SK-N-DZ (cell line): Measurements from ENCODE around the gene HK2. TPM values are rescaled to one million over a fixed set of nuclear protein-coding genes. Genes with fewer than 3 reads are reported as not detected.
A peak's percentile ranks its signal among the peaks of the same experiment; 100 is the strongest.
"Not testable (repeated sequence)": the region's sequence is repeated elsewhere in the genome, so short reads cannot be mapped to it uniquely, and the experiment has no call there.

Source experiments
- DNase-seq: peaks from one replicate; pipeline ENCODE4 v3.0.0-alpha.2; 2015; ENCODE audit warnings: low spot score
- polyA plus RNA-seq, 2 experiments: library from polyadenylated mRNA; depleted of rRNA; stranded (reverse); fragments of >200 nt; gene quantifications; 2 replicates each; pipeline ENCODE4 v1.2.3, GENCODE V29; 2014

Gene HK2
- polyA plus RNA-seq (2014; cell fraction: cytosol; rRNA removed), result 11.6 and 14.0 TPM in 2 replicates
- polyA plus RNA-seq (2014; cell fraction: nucleus; rRNA removed), result 11.3 and 24.0 TPM in 2 replicates

DNA sequence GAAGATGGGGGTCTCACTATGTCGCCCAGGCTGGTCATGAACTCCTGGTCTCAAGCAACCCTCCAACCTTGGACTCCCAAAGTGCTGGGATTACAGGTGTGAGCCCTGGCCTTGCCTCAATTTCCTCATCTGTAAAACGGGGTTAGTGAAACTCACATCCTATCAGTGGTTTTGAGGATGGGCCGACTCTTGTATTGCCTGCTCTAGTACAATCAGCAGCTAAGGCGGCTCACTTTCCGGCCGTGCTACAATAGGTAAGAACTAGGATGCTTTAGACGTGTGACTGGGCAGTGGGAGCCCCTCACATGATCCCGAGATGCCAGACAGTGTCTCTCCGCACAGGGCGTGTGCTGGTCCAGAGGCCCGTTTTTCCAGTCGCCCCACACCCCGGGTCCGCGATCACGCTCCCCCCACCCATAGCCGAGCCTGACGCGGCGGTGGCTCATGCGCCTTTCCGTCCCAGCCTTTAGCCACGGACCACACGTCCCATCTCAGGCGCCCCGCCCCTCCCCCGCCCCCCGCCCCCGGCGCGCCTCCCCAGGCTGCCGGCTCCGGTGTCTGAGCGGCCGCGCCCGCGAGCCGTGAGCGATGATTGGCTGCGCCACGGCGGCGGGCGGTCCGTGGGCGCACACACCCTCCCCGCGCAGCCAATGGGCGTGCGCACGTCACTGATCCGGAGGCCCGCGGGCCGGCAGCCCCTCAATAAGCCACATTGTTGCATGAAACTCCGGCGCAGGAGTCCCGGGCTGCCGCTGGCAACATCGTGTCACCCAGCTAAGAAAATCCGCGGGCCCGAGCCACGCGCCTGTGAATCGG, at the start of gene HK2:
Gene HK2 (plus strand): TSS at position 710 of the 816 bp plus-strand sequence. CDS start 454 bp downstream, outside the sequence.
- DNase-seq, result peak; percentile 88

DNA sequence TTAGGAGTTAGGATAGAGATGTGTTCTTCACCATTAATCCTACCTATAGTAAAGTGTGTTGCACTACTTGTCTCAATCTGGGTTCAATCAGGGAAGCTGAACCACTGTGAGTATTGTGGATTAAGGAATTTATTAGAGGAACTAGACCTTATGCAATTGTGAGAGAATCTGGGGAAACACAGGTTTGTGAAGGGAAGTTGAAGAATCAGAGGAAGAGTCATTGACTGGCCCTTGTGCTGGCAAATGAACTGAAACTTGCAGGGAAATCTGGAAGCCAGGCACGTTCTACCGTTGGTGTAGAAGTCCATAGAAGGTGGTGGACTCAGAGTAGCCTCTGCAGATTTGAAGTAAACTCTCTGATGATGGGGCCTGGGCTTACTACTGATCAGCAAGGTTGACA, 44.7 kb upstream of the HK2 start:
- no peak for DNase-seq

DNA sequence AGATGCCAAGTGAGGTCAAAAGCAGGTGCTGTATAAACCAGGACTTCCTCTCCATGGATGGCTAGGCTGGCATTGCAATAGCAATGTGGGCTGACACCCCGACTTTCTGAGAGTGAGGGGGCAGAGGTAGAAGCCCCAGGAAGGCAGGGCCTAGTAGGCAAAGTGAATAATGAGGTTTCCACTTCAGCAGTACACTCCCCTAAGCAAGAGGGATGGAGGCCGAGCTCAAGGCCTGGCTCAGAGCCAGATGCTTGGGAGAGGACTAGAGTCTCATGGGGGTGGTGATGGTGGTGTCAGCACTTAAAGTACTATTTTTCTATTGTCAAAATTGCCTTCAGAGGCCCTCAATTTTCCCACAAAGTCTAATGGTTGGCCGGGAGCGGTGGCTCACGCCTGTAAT, 41.6 kb upstream of the HK2 start:
- DNase-seq, result no peak

DNA sequence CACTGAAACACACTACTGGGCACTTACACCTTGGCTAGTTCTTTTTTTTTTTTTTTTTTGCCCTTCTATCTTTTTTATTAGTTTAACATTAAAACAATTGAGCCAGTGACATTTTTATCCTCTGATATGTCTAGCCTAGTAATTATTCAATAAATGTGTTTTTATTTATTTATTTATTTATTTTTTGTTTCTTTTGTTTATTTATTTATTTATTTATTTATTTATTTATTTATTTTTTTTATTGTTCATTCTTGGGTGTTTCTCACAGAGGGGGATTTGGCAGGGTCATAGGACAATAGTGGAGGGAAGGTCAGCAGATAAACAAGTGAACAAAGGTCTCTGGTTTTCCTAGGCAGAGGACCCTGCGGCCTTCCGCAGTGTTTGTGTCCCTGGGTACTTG, 39.0 kb upstream of the HK2 start:
- not testable (repeated sequence) for DNase-seq

DNA sequence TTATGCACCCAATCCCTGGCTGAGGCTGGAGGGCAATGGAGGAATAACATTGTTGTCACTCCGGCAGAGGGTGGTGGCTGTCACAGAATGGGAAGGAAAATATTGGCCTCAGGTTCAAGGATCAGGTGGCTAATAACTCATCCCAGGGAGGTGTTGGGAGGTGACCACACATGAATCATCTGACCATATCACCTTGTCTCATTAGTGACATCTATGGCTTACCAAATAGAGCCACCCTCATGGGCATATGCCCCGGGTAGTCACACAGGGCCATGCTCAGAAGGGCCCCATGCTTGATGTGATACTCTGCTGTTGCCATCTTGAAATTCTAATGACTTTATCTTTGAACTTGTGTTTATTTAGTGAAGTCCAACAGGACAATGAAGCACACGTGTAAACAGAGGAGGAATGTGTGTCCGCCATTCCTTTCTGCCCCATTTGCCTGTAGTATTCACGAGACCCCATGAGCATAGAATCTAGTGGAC, 27.5 kb upstream of the HK2 start:
- DNase-seq, result no peak

DNA sequence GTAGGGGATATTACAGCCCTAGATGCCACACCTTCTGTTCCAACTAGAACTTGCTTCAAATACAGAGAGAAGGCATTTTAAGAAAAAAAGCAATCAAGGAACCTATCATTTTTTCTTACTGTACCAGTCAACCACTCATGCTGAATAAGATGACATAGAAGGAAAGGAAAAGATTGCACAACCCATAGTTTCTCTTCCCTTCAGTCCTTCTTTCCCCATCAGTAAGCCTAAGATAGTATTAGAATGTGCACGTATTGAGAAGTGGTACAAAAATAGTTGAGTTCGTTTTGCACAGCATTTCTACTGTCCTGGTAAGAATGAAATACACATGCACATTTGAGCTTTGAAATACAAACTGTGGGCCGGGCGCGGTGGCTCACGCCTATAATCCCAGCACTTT, 27.0 kb upstream of the HK2 start:
- no peak for DNase-seq

DNA sequence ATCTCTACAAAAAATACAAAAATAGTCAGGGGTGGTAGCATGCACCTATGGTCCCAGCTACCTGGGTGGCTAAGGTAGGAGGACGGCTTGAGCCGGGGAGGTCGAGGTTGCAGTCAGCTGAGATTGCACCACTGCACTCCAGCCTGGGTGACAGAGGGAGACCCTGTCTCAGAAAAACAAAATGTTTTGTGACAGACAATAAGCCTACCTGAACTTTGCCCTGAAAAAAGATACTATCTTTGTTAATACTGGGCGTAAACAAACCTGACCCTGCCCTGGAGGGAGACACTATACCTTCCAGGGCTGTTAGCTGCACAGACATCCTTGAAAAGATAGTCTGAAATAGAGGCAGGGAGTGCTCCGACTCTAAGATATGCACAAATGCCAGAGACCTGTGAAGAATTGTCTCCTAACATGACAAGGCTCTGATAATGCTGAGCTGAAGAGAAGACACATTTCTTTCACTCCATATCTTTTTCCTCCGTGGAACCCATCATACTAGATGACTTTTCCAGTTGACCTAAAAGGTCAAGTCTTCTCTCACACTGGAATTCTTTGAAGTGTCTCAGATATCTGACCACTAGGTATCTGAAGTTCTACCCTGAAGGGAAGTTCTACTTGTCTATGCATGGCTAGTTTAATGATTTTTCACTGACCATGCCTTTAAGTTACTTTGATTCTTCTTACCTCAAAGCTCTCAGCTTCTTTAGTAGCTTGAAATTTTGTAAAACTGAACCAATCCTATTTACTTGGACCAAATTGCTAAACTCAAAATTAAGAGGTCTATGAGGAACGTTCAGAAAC, 20.9 kb upstream of the HK2 start:
- no peak for DNase-seq

DNA sequence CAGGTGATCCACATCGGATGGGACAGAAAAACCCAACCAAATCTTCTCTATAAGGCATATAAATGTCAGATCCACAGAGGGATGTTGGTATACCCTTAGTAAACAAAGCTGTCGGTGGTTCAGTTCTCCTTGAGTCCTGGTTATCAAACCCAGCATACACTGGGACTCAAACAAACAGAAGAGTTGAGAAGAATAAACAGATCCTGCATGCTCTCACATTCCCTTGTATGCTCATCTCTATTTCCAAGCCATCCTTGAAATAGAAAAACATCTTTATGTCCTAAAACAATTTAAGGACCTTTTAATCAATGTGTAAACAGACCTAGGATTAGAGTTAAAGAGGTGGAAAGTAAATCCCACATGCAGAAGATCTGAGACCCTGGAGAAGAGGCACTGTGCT, 19.8 kb upstream of the HK2 start:
- DNase-seq, result no peak

DNA sequence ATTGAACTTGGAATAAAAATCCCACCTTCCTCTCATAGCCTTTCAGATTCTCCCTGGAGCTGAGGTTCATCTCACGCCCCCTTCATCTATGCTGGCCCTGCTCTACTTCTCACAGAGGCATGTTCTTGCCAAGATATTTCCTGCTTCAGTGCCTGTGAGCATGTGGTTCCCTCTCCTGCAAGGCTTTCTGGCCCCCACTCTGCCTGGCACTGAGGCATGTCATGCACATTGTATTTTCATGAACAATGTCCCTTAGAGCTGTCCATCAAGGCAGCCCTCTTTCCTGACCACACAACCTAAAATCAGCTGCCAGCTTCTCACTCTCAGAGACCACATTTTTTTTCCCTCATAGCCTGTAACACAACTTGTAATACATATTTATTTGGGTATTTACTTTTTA, 18.0 kb upstream of the HK2 start:
- no peak for DNase-seq

DNA sequence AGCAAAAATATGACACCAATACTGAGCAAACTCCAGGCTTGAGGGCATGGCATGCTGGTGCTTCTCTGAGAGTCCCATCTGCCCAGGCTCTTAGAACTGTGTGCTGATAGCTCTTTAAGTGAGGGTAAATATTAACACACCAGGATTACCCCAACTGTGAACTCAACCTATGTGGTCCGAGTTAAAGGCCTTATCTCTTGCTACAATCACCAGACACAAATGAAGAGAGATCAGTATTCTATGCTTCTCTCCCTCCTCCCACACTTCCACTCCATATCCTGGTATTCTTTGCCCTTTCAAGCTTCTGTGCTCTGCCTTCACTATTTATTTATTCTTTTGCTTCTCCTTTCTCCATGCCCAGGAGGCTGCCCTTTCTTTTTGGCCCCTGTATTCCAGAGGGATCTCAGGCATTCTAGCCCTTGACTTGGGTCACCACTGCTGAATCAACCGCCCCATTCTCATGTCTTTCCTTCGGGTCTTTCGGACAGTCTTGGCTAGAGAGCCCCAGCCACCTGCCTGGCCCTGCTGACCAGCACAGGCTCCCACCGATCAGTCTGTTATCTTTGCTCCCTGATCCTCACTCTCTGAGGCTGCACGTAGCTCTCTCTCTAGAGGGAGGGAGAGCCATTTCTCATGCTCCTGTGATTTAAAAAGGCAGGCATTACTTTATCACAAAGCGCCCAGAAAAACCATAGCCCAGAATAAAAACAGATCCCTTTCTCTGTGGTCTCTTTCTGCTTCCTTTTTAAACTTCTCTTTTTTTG, 17.2 kb upstream of the HK2 start:
- peak; percentile 78 for DNase-seq

DNA sequence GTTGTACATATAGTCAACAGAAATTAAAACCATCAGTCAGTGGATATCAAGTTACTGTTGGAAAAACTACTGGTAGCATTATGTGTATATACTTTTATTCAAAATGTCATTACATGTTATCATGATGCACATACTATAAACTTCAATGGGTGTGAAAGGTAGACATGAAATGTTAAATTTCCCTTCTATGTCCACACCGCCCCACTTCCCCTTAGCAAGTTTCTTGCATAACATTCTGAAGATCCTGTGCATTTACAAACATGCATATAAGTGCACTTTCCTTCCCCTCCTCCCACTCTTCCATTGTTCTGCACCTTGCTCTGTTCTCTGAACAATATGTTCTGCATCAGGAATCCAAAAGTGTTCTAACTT, 16.6 kb upstream of the HK2 start:
- DNase-seq, result no peak

DNA sequence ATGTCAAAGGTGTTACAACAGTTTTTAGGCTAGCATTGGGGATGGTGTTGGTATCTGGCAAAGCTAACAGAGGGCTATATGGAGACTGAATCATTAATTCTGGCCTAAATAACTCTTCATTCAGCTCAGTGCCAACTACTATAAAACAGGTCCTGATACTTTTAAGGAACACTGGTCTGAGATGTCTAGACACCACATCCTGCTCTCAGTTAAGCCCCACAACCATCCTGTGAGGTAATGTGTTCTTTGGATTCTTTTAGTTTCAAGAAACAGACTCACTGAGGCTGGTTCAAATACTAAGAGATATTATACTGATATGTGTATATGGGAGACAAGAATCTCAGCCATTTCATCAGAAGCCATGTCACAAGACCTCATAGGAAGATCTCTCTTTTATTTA, 14.2 kb upstream of the HK2 start:
- DNase-seq, result no peak

DNA sequence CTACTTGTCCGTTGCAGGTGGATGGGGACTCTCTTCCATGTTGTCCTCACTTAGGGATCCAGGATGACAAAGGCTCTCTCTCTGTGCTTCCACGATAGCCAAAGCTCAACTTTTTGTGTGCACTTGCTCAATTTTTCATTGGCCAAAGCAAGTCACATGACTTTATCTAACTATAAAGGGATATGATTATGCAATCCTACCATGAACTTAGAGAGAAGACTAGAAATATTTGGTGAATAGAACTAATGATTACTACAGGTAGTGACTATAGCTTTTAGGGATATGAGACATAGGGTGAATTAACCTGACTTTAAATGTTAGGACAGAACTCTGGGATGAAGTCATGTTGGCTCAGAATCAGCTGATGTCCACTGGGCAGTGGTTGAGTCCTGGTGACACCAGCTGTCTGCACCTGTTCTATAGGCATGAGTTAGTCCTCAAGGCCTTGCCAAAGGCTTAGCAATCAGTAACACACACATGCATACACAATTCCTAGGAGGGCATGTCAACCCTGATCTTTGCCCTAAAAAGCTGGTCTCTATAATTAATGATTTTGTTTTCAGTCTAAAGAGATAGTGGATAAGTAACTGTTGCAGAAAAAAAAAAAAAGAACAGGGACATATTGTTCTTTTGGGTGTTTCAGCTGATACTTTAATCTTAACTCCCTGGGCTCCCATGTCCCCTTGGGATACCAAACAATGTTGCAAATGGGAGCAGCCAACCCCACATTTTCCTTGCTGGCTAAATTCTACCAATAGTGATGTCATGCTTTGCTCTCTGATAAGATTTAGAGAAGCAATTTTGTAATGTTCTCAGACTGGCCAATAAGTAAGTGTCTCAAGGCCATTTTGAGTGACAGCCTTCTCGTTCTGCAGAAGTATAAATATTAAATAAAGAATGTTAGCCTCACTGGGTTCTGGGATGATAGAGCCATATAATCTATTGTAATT, 12.5 kb upstream of the HK2 start:
- no peak for DNase-seq

DNA sequence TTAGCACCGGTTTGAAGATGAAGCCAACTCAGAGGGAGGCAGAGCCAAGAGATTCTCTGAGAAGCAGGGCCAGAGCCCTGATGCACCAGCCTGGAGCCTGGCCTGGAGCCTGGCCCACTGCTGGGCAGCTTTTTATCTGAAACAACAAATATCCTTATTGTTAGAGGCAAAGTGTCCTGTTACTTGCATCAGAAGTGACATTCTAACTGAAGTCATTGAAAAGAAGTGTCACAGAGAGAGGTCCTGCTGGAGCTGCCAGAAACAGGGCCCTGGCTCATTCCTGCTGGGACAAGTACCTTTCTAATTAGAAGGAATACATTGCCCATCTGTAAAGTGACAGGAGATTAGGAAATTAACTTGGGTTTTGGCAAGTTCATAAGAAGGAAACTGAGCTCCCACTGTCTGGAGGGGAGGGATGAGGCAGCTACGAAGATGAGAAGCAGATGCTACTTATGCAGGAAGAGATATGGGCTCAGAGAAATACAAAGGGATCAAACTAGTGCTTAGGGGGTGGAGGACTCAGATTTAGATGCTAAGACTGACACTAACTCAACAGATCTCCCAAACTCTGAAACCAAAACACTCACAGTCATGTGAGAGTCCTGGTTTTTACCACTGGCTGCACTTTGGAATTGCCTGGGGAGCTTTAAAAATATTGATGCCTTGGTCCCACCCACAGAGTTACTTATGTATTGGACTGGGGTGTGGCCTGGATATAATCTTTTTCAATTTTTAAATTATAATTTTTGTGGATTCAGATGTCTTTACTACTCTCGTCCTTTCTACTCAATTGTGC, 11.0 kb upstream of the HK2 start:
- DNase-seq, result peak; percentile 40

DNA sequence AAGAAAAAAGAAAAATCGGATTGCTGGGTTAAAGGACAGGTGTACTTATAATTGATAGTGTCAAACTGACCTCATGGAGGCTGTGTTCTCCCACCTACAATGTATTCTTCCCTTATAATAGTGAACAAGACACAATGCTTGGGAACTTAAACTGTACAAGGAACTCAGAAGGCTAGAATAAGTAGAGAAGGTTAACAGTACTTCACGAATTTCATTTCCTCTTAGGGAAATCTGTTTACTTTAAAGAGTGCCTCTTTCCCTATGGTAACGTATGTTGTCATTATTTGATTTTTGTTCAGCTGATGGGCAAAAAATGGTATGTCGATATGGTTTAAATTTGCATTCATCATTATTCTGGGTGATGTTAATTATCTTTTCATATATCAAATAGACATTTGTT, 9.2 kb upstream of the HK2 start:
- DNase-seq, result no peak

DNA sequence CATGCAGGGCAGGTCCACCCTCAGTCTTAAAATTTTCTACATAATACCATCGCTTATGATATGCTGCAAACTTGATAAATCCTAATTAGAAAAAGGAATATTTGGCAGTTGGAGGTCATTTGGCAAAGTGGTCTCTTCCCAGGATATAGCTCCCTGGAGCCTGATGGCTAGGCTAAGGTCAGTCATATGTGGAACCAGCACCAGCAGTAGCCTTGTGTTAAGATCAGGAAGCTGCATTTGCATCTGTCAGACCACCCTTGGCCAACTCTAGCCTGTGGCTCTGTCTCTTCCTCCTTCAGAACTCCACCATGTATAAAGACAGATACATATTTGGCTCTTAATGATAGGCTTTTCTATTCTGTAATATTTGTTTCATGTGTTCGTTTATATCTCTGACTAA, 5.4 kb upstream of the HK2 start:
- DNase-seq, result no peak

DNA sequence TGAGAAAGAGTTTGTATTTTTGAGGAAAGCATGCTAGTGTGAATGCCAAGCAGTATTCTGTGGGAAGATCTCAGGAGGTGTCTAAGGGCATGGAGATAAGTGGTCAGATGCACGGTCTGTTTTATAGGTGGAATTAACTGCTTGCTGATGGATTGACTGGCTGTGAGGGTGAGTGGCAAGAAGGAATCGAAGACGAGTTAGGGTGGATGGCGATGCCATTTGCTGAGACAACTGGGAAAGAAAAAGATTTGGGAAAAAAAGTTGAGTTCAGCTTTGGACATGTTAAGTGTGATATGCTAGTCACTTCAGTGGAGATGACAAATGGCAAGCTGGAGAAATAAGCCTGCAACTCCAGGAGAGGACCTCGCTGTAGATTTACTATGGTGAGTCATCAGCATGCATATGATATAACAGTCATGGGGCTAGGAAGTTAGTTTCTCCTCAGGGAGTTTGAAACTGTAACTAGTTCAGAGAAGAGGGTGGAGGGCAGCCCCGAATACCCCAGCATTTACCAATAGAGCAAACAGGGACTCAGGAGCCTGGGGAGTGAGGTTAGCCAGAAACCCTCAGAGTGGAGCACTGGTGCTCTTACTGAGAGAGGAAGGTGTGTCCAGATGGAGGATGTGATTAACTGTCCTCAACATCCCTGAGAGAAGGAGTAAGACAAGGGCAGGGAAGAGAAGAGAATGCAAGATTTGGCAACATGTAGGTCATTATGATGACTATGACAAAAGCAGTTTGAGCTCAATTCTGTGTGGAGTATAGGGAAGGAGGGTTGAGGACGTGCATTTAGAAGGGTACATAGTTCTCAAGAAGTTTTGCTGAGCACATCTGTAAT, 2.0 kb upstream of the HK2 start:
- DNase-seq, result no peak

DNA sequence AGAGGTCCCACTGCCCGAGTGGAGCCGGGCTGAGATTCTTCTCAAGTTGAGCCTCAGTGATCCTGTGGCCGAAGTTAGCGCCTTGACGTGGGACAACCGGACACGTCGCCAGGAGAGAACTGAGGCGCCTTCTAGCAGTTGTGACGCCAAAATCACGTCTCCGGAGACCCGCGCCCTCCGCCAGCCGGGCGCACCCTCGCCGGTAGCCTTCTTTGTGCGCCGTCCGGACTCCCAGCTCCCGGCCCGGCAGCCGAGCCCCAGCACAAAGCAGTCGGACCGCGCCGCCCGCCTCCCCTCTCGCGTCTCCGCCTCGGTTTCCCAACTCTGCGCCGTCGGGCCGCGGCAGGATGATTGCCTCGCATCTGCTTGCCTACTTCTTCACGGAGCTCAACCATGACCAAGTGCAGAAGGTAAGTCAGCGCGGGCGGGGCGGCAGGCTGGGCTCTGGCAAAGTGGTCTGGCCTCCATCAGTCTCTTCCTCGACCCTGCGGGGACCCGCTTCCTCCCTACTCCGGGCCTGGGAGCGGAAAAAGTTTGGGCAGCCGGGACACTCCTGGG, 386 bp downstream of the HK2 start:
- not testable (repeated sequence) for DNase-seq
